Subcutaneous adipose tissue (tissue), 4 donors: ENCODE data around the gene PPP1R8. TPM values are rescaled to one million over a fixed set of nuclear protein-coding genes. Genes with fewer than 3 reads are reported as not detected.

ENCODE experiments used
- total RNA-seq, 4 donors: library from RNA; depleted of rRNA; stranded (reverse); fragments of >200 nt; gene quantifications; one replicate each; pipeline ENCODE4 v1.1.0, GENCODE V29; 2016
- TF ChIP-seq, protein P1 (sequence below): fragments of 450-650 bp; IDR thresholded peaks from one replicate; pipeline ENCODE4 v1.5.1; 2016; ENCODE audit warnings: low read depth, mild to moderate bottlenecking, control low read depth, antibody characterized with exemption, moderate library complexity

PPP1R8 gene
- total RNA-seq, 4 donors from 2014 or later = 27.2 to 39.0 (median 29.5) TPM

DNA sequence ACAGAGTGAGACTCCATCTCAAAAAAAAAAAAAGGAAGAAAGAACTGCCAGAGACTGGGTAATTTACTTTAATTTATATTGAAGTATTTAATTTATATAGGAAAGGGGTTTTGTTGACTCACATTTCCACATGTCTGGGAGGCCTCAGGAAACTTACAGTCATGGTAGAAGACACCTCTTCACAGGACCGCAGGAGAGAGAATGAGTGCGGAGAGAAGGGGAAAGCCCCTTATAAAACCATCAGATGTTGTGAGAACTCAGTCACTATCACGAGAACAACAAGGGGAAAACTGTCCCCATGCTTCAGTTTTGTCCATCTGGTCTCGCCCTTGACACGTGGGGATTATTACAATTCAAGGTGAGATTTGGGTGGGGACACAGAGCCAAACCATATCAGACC lies 25.8 kb upstream of the PPP1R8 start:
- TF ChIP-seq, protein P1, sequence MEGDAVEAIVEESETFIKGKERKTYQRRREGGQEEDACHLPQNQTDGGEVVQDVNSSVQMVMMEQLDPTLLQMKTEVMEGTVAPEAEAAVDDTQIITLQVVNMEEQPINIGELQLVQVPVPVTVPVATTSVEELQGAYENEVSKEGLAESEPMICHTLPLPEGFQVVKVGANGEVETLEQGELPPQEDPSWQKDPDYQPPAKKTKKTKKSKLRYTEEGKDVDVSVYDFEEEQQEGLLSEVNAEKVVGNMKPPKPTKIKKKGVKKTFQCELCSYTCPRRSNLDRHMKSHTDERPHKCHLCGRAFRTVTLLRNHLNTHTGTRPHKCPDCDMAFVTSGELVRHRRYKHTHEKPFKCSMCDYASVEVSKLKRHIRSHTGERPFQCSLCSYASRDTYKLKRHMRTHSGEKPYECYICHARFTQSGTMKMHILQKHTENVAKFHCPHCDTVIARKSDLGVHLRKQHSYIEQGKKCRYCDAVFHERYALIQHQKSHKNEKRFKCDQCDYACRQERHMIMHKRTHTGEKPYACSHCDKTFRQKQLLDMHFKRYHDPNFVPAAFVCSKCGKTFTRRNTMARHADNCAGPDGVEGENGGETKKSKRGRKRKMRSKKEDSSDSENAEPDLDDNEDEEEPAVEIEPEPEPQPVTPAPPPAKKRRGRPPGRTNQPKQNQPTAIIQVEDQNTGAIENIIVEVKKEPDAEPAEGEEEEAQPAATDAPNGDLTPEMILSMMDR = no peak

DNA sequence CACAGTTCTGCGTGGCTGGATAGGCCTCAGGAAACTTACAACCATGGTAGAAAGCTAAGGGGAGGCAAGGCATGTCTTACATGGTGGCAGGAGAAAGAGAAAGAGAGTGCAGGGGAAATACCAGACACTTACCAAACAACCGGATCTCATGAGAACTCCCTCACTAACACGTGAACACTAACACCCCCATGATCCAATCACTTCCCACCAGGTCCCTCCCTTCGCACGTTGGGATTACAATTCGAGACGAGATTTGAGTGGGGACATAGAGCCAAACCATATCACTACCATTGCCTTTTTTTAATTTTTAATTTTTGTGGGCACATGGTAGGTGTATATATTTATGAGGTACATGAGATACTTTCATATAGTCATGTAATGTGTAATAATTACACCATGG lies 23.8 kb upstream of the PPP1R8 start:
- TF ChIP-seq, protein P1 = no peak

DNA sequence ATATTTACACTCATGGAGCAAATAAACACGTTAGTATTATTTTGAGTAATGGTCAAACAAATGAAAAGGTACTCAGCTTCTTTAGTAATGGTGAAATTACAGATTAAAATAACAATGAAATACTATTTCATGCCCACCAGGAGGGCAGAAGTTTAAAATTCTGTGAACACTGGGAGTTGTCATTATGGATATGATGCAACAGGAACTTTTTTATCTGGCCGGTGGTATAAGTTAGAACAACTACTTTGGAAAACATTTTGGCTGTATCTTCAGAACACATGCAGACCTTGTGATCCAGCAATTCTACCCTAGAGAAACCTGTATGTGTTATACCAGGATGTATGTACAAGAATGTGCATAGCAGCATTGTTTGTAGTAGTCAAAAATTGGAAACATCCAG lies 23.2 kb upstream of the PPP1R8 start:
- TF ChIP-seq, protein P1 = no peak

DNA sequence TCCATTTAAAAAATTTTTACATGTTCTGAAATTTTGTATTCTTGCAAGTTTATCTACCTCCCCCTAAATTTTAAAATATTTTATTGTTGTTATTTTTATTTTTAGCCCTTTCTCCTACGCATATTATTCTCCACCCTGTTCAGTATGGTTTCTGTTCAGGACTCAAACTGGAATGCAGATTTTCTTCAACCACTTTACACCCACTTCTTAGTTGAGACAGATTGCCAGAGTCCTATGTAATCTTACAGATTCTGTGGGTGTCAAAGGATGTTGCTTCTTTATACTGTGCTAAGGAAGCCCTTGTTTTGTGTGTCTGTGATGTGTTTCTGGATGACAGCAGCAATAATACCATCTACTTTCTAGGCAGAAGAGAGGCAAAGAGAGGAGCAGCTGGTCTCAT lies 20.7 kb upstream of the PPP1R8 start:
- TF ChIP-seq, protein P1 = no peak

DNA sequence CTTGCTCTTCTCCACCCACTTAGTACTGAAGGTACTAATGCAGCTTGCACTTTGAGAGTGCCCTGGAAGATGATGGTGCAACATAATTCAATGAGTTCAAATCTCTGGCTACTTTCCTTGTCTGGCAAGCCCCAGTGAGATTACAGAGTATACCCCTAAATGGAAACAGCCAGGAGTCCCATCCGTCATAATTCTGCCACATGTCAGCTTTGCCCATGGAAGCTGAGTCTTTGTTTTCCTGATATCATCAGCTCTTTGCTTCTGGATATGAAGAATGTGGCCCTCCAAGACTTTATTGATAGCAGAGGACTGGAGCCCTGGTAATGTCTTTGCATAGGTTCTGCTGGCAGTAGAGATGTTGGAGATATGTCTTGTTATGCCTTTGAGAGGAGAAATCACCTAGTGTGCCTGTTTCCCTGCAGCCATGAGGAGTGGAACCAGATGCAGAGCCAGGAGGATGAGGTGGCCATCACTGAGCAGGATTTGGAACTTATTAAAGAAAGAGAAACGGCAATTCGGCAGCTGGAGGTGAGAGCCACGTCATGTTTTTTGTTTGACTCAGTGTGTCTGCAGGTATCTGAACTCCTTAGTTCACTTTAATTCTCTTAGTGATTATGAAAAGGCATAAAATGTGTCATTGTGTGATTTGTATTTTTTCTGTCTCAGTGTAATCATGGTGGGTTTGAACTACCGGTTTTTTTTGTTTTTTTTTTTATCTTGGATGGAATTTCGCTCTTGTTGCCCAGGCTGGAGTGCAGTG lies 18.7 kb upstream of the PPP1R8 start:
- TF ChIP-seq, protein P1 = no peak

DNA sequence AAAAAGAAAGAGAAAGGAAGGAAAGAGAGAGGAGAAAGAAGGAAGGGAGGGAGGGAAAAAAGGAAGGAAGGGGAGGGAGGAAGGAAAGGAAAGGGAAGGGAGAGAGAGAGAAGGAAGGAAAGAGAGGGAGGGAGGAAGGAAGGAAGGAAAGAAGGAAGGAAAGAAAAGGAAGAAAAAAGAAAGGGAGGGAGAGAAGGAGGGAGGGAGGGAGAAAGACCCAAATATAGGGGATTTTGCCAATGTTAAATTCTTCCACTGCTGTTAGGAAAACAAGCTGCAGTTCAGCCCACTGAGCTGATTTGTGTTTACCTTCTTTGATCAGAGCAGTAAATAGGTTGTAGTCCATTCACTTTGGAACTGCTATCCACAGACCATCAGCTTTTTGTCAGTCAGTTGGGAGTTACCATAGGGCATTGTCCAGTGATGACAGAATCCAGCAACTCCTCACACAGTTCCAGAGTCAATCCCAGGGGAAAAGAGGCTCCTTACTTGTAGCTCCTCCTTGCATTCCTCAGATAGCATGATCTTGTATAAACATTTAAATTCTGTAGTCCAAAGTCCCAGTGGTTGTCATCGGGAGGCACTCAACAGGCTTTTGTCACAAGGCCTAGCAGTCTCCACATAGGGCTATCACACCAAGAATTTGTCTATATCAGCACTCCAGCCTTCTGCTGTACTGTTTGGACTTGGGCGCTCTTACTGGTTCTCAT lies 13.5 kb upstream of the PPP1R8 start:
- TF ChIP-seq, protein P1 = no peak

DNA sequence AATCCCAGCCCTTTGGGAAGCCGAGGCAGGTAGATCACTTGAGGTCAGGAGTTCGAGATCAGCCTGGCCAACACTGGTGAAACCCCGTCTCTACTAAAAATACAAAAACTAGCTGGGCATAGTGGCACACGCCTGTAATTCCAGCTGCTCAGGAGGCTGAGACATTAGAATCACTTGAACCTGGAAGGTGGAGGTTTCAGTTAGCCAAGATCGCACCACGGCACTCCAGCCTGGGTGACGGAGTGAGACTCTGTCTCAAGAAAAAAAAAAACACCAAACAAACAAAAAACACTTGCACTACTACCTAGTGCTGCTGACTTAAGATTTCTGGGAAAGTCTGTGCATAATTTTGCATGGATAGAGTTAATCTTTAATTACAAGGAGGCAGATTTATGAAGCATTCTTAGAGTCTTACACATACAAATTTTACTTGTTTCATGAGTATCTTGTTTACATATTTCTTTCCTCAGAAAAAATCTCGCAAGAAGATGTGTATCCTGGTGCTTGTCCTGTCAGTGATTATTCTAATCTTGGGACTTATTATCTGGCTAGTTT lies 8.7 kb upstream of the PPP1R8 start:
- TF ChIP-seq, protein P1 = no peak
